HG03139 (cell line): Measurements from ENCODE around the gene RALGPS1.

ENCODE experiments used
- ATAC-seq: cut with Tn5 transposase; IDR thresholded peaks from one replicate; pipeline ENCODE4 v1.9.1; 2021; ENCODE audit not compliant: unreplicated experiment

RALGPS1 gene

GRCh38 chr9:126914458-126915280 is at the start of gene RALGPS1:
TSS of gene RALGPS1 (plus strand) at chr9:126914782. CDS start at chr9:126962290, 47,508 bp downstream.
- ATAC-seq: peak; percentile 95

- ATAC-seq: no peak
Observed at GRCh38 chr9:126869368-126869767, 45.2 kb upstream of the RALGPS1 start.

GRCh38 chr9:126872516-126872915 is 42.1 kb upstream of the RALGPS1 start:
- ATAC-seq: no peak

GRCh38 chr9:126874546-126875314 is 39.9 kb upstream of the RALGPS1 start:
- ATAC-seq: no peak

GRCh38 chr9:126875756-126876510 is 38.6 kb upstream of the RALGPS1 start:
- no peak for ATAC-seq

GRCh38 chr9:126876531-126876930 is 38.1 kb upstream of the RALGPS1 start:
- ATAC-seq: no peak

- no peak for ATAC-seq
Observed at GRCh38 chr9:126877418-126877817, 37.2 kb upstream of the RALGPS1 start.

GRCh38 chr9:126879288-126879687 is 35.3 kb upstream of the RALGPS1 start:
- ATAC-seq: no peak

- no peak for ATAC-seq
Observed at GRCh38 chr9:126880226-126880946, 34.2 kb upstream of the RALGPS1 start.

GRCh38 chr9:126880947-126881332 is 33.6 kb upstream of the RALGPS1 start:
- no peak for ATAC-seq

GRCh38 chr9:126882746-126883145 is 31.8 kb upstream of the RALGPS1 start:
- ATAC-seq: no peak

GRCh38 chr9:126883636-126884035 is 30.9 kb upstream of the RALGPS1 start:
- ATAC-seq: no peak

GRCh38 chr9:126885131-126885641 is 29.4 kb upstream of the RALGPS1 start:
- no peak for ATAC-seq

- no peak for ATAC-seq
Observed at GRCh38 chr9:126886034-126886822, 28.4 kb upstream of the RALGPS1 start.

- no peak for ATAC-seq
Observed at GRCh38 chr9:126886897-126887296, 27.7 kb upstream of the RALGPS1 start.

- no peak for ATAC-seq
Observed at GRCh38 chr9:126891676-126892075, 22.9 kb upstream of the RALGPS1 start.

- ATAC-seq: no peak
Observed at GRCh38 chr9:126893079-126893478, 21.5 kb upstream of the RALGPS1 start.

- no peak for ATAC-seq
Observed at GRCh38 chr9:126894052-126894603, 20.5 kb upstream of the RALGPS1 start.

- ATAC-seq: no peak
Observed at GRCh38 chr9:126902210-126902609, 12.4 kb upstream of the RALGPS1 start.
